ENCODE measurements around the gene NUB1.

GRCh38 chr7:151411551-151411950 is 69.9 kb downstream of the NUB1 start:
- no peak for TF ChIP-seq CTCF (IDR thresholded peaks at IDR 0.05)
- no peak for TF ChIP-seq POLR2A (IDR thresholded peaks at IDR 0.05)
